ENCODE measurements around the gene INPP4A. TPM values are rescaled to one million over a fixed set of nuclear protein-coding genes. Genes with fewer than 3 reads are reported as not detected.
A peak's percentile ranks its signal among the peaks of the same experiment; 100 is the strongest.

Gene INPP4A
- total RNA-seq, 2 donors from 2014 or later = 12.9 to 49.8 TPM

- peak overlapping the region; percentile 69 to 70 for H3K4me3 ChIP-seq
- H3K27me3 ChIP-seq (replicated peaks; ENCODE audit: insufficient read depth) = no peaks in the 10 kb centered on the region
- no peaks in the 10 kb centered on the region for H3K4me1 ChIP-seq (replicated peaks)
- intact Hi-C loops (cut with DNase I) = no loop called here
- WGBS = under 1% methylated on average over 19 of the region's 34 CpGs
- no peak for DNase-seq (ENCODE audit: low spot score)
- peak overlapping the region; percentile 66 to 71 for H3K27ac ChIP-seq
- H3K9me3 ChIP-seq = no peaks in the 10 kb centered on the region
- TF ChIP-seq POLR2A (IDR thresholded peaks at IDR 0.05) = no peak
- TF ChIP-seq POLR2AphosphoS5 (IDR thresholded peaks at IDR 0.05) = no peak
- no peak for TF ChIP-seq CTCF (IDR thresholded peaks at IDR 0.05)
- H3K36me3 ChIP-seq = no peaks in the 10 kb centered on the region
Measured at GRCh38 chr2:98445177-98445682, 572 bp downstream of the INPP4A start.

- Histone ChIP-seq H3K27me3 (replicated peaks; ENCODE audit: insufficient read depth) (no peaks in the 10 kb centered on the region), H3K36me3 (no peaks in the 10 kb centered on the region), H3K4me1 (replicated peaks) (no peaks in the 10 kb centered on the region), H3K9me3 (no peaks in the 10 kb centered on the region), H3K27ac (peak overlapping the region in 1 of 2 donors; percentile 66), H3K4me3 (peak overlapping the region; percentile 69 to 70)
- DNase-seq (ENCODE audit: low spot score) = no peak
- no peak for TF ChIP-seq POLR2A (IDR thresholded peaks at IDR 0.05)
- TF ChIP-seq POLR2AphosphoS5 (IDR thresholded peaks at IDR 0.05) = no peak
- no peak for TF ChIP-seq CTCF (IDR thresholded peaks at IDR 0.05)
- intact Hi-C loops (cut with DNase I) = no loop called here
- 52% methylated on average over 19 of the region's 19 CpGs for WGBS
Measured at GRCh38 chr2:98445683-98446581, 1.3 kb downstream of the INPP4A start.

- Histone ChIP-seq H3K36me3 (no peaks in the 10 kb centered on the region), H3K4me3 (no peak overlapping the region), H3K9me3 (no peaks in the 10 kb centered on the region), H3K27ac (no peak overlapping the region), H3K4me1 (replicated peaks) (no peaks in the 10 kb centered on the region), H3K27me3 (replicated peaks; ENCODE audit: insufficient read depth) (no peaks in the 10 kb centered on the region)
- no peak for DNase-seq (ENCODE audit: low spot score)
- 86% methylated on average over 6 of the region's 6 CpGs for WGBS
- TF ChIP-seq CTCF (IDR thresholded peaks at IDR 0.05) (no peak), POLR2AphosphoS5 (IDR thresholded peaks at IDR 0.05) (no peak), POLR2A (IDR thresholded peaks at IDR 0.05) (no peak)
- intact Hi-C loops (cut with DNase I) = no loop called here
Measured at GRCh38 chr2:98446850-98447249, 2.2 kb downstream of the INPP4A start.

GRCh38 chr2:98448441-98449145 is 3.9 kb downstream of the INPP4A start:
- Histone ChIP-seq H3K4me1 (replicated peaks) (no peaks in the 10 kb centered on the region), H3K27me3 (replicated peaks; ENCODE audit: insufficient read depth) (no peaks in the 10 kb centered on the region), H3K36me3 (no peaks in the 10 kb centered on the region), H3K9me3 (no peaks in the 10 kb centered on the region), H3K27ac (no peak overlapping the region), H3K4me3 (no peak overlapping the region)
- intact Hi-C loops (cut with DNase I) = no loop called here
- TF ChIP-seq POLR2AphosphoS5 (IDR thresholded peaks at IDR 0.05) (no peak), POLR2A (IDR thresholded peaks at IDR 0.05) (no peak), CTCF (IDR thresholded peaks at IDR 0.05) (no peak)
- WGBS = 75% methylated on average over 10 of the region's 10 CpGs
- no peak for DNase-seq (ENCODE audit: low spot score)
